ENCODE measurements around the gene PIP5K1B.
A peak's percentile ranks its signal among the peaks of the same experiment; 100 is the strongest.

Gene PIP5K1B

GRCh38 chr9:68966496-68966944, 261.5 kb downstream of the PIP5K1B start:
- no peak overlapping the region for H3K27ac ChIP-seq
- TF ChIP-seq CTCF (conservative IDR thresholded peaks at IDR 0.05) = no peak

GRCh38 chr9:68967800-68968199, 262.8 kb downstream of the PIP5K1B start:
- no peak for TF ChIP-seq CTCF (conservative IDR thresholded peaks at IDR 0.05)
- H3K27ac ChIP-seq = no peak overlapping the region

GRCh38 chr9:68969538-68969937, 264.5 kb downstream of the PIP5K1B start:
- TF ChIP-seq CTCF (conservative IDR thresholded peaks at IDR 0.05) = no peak
- H3K27ac ChIP-seq = peak overlapping the region; percentile 9; the same call in 1 of the 2 replicates

GRCh38 chr9:68970151-68970550, 265.1 kb downstream of the PIP5K1B start:
- TF ChIP-seq CTCF (conservative IDR thresholded peaks at IDR 0.05) = no peak
- no peak overlapping the region; the same call in 1 of the 2 replicates for H3K27ac ChIP-seq

GRCh38 chr9:68973619-68974018, 268.6 kb downstream of the PIP5K1B start:
- TF ChIP-seq CTCF (conservative IDR thresholded peaks at IDR 0.05) = no peak
- no peak overlapping the region for H3K27ac ChIP-seq

GRCh38 chr9:68974431-68974830, 269.4 kb downstream of the PIP5K1B start:
- H3K27ac ChIP-seq = no peak overlapping the region
- TF ChIP-seq CTCF (conservative IDR thresholded peaks at IDR 0.05) = no peak

- no peak overlapping the region for H3K27ac ChIP-seq
- TF ChIP-seq CTCF (conservative IDR thresholded peaks at IDR 0.05) = no peak
Measured at GRCh38 chr9:68974901-68975300, 269.9 kb downstream of the PIP5K1B start.
